ENCODE results near the gene KCNJ6. TPM values are rescaled to one million over a fixed set of nuclear protein-coding genes. Genes with fewer than 3 reads are reported as not detected.

The KCNJ6 gene
- total RNA-seq, 4 donors from 2014 or later: not detected

DNA sequence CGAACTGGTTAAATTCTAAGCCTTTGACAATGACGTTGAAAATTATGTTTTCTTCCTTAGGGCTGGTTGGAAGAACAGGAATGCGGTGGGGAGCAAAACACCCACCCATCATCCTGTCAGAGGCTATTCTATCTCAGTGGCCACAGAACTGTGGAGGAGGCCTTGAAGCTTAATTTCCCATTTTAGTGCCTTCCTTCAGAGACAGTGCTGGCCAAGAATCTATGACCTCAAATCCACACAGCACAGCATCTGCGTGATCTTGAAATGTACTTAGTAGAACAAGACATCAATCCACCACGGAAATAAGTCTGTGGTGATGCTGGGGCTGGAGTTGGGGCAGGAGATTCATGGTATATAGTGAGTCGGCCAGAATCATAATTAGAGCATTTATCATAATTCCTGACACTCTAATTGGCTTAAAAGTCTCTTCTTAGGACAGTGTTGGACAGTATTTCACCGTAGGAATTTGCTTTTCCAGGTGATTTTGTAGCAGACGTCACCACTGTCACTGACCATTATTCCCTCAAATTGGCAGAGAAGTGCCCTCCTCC lies 113.1 kb downstream of the KCNJ6 start:
- no peaks in the 10 kb centered on the region for H3K27me3 ChIP-seq
- ATAC-seq (no peak), DNase-seq (no peak)
- in situ Hi-C loops (cut with MboI; ENCODE audit: low sequenced_read_pairs in 4 of 4): loop anchor here in 1 of 4 donors (25.0 kb wide), 1 partner anchor 91 kb away; no protein-coding TSS in a partner anchor
- no peaks in the 10 kb centered on the region for H3K9me3 ChIP-seq
- H3K36me3 ChIP-seq: no peaks in the 10 kb centered on the region
- H3K27ac ChIP-seq: no peak overlapping the region
- H3K4me3 ChIP-seq: no peak overlapping the region
- intact Hi-C loops (cut with DNase I; ENCODE audit: low total_unique reads): no loop called here
- TF ChIP-seq, protein P1, sequence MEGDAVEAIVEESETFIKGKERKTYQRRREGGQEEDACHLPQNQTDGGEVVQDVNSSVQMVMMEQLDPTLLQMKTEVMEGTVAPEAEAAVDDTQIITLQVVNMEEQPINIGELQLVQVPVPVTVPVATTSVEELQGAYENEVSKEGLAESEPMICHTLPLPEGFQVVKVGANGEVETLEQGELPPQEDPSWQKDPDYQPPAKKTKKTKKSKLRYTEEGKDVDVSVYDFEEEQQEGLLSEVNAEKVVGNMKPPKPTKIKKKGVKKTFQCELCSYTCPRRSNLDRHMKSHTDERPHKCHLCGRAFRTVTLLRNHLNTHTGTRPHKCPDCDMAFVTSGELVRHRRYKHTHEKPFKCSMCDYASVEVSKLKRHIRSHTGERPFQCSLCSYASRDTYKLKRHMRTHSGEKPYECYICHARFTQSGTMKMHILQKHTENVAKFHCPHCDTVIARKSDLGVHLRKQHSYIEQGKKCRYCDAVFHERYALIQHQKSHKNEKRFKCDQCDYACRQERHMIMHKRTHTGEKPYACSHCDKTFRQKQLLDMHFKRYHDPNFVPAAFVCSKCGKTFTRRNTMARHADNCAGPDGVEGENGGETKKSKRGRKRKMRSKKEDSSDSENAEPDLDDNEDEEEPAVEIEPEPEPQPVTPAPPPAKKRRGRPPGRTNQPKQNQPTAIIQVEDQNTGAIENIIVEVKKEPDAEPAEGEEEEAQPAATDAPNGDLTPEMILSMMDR (IDR thresholded peaks at IDR 0.05 in 4 of 5, conservative IDR thresholded peaks at IDR 0.05 in 1 of 5): no peak
- TF ChIP-seq POLR2A (IDR thresholded peaks at IDR 0.05): no peak
- no peaks in the 10 kb centered on the region for H3K4me1 ChIP-seq

GRCh38 chr21:37800456-37801061 lies 115.7 kb downstream of the KCNJ6 start:
- ATAC-seq (no peak), DNase-seq (no peak)
- intact Hi-C loops (cut with DNase I; ENCODE audit: low total_unique reads) (no loop called here), in situ Hi-C loops (cut with MboI; ENCODE audit: low sequenced_read_pairs in 4 of 4) (loop anchor here in 1 of 4 donors (25.0 kb wide), 1 partner anchor 88 kb away; no protein-coding TSS in a partner anchor)
- no peaks in the 10 kb centered on the region for H3K9me3 ChIP-seq
- no peaks in the 10 kb centered on the region for H3K27me3 ChIP-seq
- H3K4me1 ChIP-seq: no peaks in the 10 kb centered on the region
- no peak overlapping the region for H3K27ac ChIP-seq
- no peak overlapping the region for H3K4me3 ChIP-seq
- H3K36me3 ChIP-seq: no peaks in the 10 kb centered on the region
- TF ChIP-seq, protein P1 (IDR thresholded peaks at IDR 0.05 in 4 of 5, conservative IDR thresholded peaks at IDR 0.05 in 1 of 5): no peak
- TF ChIP-seq POLR2A (IDR thresholded peaks at IDR 0.05): no peak

DNA sequence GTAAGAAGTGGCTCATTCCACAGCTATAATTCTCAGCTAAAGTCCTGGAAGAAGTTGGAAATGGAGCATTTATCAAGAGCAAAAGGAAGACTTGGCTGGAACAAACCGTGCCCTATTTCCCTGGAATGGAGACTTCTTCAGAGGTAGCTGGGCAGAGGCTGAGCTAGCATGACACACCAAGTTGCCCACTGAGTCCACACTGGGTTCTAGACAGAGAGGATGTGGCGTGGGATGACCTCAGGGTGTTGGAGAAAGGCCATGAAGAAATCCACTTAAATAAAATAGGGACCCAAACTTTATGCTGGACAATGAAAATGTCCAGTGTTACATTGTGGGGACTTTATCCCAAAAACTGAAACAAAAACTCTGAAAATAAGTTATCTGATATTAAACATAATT lies 116.2 kb downstream of the KCNJ6 start:
- intact Hi-C loops (cut with DNase I; ENCODE audit: low total_unique reads): no loop called here
- no peak for DNase-seq
- H3K9me3 ChIP-seq: no peaks in the 10 kb centered on the region
- H3K4me1 ChIP-seq: no peaks in the 10 kb centered on the region
- H3K4me3 ChIP-seq: no peak overlapping the region
- TF ChIP-seq POLR2A (IDR thresholded peaks at IDR 0.05): no peak
- TF ChIP-seq, protein P1 (IDR thresholded peaks at IDR 0.05 in 4 of 5, conservative IDR thresholded peaks at IDR 0.05 in 1 of 5): no peak
- H3K27ac ChIP-seq: no peak overlapping the region
- ATAC-seq: no peak
- H3K36me3 ChIP-seq: no peaks in the 10 kb centered on the region
- in situ Hi-C loops (cut with MboI; ENCODE audit: low sequenced_read_pairs in 4 of 4): loop anchor here in 1 of 4 donors (25.0 kb wide), 1 partner anchor 88 kb away; no protein-coding TSS in a partner anchor
- H3K27me3 ChIP-seq: no peaks in the 10 kb centered on the region

DNA sequence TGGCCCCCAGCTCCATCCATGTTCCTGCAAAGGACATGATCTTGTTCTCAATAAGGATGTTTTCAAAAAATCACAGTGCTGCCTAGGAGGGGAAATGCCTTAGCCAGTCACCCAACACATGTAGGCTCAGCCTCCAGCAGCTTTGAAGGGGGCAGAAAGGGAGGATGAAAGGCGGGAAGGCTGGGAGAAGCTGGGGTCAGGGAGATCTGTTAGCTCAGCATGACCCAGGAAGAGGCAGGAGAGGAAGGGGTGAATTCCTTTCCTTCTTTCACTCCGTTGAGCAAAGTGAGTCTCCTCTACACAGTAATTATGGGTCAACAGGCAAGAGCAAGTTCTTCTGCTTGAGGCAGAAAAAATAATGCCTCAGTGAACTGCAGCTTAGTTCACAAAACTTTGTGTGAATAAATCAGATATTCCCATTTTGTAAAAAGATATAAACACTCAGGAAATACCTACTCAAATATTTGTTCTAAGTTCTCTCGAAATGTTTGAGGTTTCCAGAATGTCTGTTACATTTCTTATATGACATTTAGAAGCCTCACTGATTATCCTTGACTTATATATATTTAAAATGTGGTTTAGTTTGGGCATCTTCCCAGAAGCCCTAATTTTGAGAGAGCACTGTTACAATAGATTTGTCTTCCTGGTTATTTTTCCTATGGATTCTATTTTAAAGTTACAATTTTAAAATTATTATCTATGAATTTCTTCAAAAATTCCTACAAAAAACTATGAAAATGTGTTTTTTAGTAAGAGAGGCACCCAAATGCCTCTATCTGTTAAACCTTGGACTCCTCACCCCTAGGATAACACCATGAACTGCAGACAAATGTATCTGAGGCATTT lies 116.8 kb downstream of the KCNJ6 start:
- H3K9me3 ChIP-seq: no peaks in the 10 kb centered on the region
- no peaks in the 10 kb centered on the region for H3K4me1 ChIP-seq
- no peak overlapping the region for H3K27ac ChIP-seq
- intact Hi-C loops (cut with DNase I; ENCODE audit: low total_unique reads) (no loop called here), in situ Hi-C loops (cut with MboI; ENCODE audit: low sequenced_read_pairs in 4 of 4) (loop anchor here in 1 of 4 donors (25.0 kb wide), 1 partner anchor 87 kb away; no protein-coding TSS in a partner anchor)
- H3K36me3 ChIP-seq: no peaks in the 10 kb centered on the region
- ATAC-seq (no peak), DNase-seq (no peak)
- H3K27me3 ChIP-seq: no peaks in the 10 kb centered on the region
- TF ChIP-seq, protein P1 (IDR thresholded peaks at IDR 0.05 in 4 of 5, conservative IDR thresholded peaks at IDR 0.05 in 1 of 5): no peak
- no peak for TF ChIP-seq POLR2A (IDR thresholded peaks at IDR 0.05)
- H3K4me3 ChIP-seq: no peak overlapping the region
